PC-9 (cell line): ENCODE data around the gene KCNK3.
"Not testable (repeated sequence)": the region's sequence is repeated elsewhere in the genome, so short reads cannot be mapped to it uniquely, and the experiment has no call there.

Experiments
- CTCF ChIP-seq: fragments of 200-600 bp; sonication (generic); conservative IDR thresholded peaks from 2 replicates; pipeline ENCODE4 v1.6.1; 2017; ENCODE audit warnings: mixed run types, antibody characterized with exemption, mild to moderate bottlenecking, moderate library complexity
- EZH2 ChIP-seq: fragments of 200-600 bp; sonication (generic); IDR thresholded peaks from 2 replicates; pipeline ENCODE4 v1.8.0; 2017; ENCODE audit warnings: antibody characterized with exemption, low read depth

DNA sequence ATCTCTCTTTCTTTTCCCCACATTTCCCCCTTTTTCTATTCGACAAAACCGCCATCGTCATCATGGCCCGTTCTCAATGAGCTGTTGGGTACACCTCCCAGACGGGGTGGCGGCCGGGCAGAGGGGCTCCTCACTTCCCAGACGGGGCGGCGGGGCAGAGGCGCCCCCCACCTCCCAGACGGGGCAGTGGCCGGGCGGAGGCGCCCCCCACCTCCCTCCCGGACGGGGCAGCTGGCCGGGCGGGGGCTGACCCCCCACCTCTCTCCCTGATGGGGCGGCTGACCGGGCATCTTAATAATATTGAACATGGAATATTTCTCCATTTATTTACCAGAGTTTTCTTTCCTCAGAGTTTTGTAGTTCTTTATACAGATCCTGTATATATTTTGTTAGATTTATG lies 27.2 kb upstream of the KCNK3 start:
- not testable (repeated sequence) for TF ChIP-seq CTCF, EZH2
